ENCODE results near the gene OTUB1. TPM values are rescaled to one million over a fixed set of nuclear protein-coding genes. Genes with fewer than 3 reads are reported as not detected.
"Not testable (repeated sequence)": the region's sequence is repeated elsewhere in the genome, so short reads cannot be mapped to it uniquely, and the experiment has no call there.

Gene OTUB1
- polyA plus RNA-seq, 12 donors, result 35.1 to 61.1 (median 48.4) TPM; not detected in 1

DNA sequence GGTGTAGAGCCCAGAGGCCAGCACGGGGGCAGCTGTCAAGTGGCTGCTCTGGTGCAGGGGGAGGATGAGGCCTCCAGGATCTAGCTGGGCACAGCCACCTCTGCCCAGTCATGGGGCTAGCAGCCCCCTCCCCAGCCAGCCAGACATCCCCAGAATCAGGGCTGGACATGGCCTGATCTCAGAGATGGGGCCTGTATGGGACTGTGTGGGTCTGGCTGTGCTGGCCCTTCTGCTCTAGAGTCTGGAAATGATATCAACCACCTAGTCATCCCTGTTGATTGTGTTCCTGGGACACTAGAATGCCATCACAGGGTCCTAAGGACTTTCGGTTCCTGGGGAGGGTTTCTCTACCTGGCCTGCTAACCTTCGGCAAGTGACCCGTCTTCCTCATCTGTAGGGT is 52.3 kb downstream of the OTUB1 start:
- no peak for DNase-seq

DNA sequence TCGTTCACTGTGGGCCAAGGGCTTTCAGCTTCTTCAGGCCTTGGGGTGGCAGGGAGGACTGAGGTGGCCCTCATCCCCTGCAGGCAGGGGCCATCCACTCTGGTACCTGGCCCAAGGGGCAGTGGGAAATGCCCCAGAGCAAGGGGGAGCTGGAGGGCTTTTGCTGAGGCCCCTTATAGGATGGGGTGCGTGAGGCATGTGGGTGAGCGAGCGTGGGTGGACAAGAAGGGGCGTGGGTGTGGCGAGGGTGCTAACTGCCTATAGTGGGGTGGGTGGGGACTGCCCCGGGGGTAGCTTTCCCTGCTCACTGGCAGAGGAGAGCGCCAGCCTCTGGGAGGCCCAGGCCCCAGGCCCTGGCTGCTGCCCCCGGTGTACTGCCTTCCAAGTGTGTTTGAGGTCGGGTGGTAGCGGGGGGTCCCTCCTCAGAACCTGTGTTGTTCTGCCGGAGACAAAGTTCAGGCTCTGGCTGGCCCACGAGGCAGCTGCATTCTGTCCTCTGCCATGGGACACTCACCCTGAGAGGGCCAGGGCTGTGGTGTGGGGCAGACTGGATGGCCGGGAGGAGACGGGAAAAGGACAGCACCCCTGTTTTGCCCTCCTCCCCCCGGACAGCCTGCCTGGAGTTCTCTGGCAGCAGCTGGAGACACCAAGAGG is 52.9 kb downstream of the OTUB1 start:
- DNase-seq, result no peak

DNA sequence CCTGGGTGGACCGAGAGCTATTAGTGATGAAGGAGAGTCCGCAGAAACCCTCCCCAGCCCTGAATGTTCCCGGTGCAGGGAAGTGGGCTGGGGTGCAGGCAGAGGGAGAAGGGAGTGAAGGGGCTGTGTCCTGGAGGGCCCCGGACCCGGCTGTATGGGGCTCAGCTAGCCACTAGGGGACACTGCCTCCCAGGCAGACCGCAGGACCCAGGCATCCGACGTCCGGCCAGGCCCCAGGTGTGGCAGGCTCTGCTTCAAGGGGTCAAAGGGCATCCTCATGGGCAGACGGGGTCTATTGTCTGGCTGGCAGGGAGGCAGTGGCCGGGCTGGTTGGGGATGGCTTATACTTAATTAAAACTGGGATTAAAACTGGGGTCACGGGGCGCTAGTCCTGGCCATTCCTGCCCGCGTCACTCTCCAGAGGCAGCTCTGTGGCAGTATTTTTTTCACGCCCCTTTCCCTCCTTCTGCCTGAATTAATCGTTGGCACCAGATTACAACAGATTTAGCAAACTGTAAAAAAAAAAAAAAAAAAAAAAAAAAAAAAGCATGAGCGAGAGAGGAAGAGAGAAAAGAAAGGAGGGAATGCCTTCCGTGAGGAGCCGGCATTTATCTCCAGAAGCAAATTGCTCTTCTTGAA is 54.6 kb downstream of the OTUB1 start:
- DNase-seq, result no peak

DNA sequence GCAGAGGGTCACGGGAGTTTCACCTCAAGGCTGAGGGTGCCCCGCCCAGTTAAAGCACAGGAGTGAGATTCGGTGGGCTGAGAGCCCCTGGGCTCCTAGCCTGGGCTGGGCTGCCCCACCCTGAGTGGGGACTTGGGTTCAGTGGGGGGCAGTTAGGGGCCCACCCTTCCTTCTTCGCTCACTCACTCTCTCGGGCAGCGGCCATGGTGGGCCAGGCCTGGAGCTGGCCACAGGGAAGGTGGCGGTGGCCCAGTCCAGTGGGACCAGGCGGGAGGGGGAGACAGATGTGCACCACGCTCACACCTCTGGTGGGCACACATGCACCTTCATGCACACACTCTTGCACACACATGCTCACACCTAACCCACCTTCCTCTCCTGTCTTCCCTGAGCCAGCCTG is 55.6 kb downstream of the OTUB1 start:
- no peak for DNase-seq

DNA sequence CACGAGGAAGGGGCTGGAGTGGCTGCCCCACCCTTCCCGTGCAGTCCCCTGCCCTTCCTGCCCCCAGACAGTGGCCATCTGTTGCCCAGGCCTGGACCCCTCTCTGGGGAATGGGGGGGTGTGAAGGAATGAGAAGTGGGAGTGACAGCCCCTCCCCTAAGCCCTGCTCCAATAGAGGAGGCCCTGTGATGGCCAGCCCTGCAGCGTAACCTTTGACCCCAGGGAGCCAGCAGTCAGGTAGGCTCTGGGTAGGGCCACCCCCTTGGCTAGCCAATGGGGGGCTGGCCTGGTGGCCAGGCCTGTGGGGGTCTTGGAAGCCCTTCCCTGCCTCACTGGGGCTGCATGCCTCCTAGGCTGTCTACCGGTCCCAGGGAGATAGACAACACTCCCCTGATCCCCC is 56.1 kb downstream of the OTUB1 start:
- DNase-seq, result no peak

DNA sequence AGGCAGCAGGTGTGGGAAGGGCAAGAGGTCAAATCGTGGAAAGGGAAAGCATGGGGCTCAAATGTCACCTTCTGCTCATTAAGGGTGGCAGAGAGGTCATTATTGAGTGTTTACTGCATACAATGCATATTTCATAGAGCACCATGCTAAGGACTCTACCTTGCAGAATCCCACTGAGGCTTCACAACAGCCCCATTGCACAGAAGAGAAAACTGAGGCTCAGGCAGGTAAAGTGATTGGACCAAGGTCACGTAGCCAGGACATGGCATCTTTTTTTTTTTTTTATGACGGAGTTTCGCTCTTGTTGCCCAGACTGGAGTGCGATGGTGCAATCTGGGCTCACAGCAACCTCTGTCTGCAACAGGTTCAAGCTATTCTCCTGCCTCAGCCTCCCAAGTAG is 57.3 kb downstream of the OTUB1 start:
- DNase-seq, result no peak

DNA sequence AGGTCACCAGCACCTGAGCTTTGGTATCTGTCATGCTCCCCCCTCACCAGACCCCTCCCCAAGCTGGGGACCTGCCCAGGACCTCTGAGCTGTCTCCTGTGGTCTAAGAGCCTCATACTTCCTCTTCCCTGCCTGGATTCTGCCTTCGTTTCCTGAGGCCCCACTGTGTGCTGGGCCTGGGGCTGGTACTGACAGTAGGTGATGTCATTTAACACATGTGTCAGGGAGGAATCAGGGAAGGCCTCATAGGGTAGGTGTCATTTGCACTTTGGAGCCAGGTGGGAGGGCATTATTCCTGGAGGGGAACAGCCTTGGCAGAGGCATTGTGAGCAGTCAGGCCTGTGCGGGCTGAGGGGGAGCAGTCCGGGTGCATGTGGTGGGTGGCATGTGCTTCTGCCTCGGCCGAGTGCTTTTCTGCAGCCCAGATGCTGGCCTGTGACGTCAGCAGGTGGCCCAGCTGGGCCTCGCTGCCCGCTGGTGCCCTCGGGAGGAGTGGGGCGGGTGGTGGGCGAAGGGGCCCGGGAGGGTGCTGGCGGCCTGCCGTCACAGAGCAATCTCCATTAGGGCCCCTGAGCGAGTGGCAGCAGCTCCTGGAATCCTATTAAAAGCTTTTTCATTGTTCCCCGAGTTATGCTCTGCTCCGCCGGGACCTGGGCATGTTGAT is 58.6 kb downstream of the OTUB1 start:
- DNase-seq, result no peak

DNA sequence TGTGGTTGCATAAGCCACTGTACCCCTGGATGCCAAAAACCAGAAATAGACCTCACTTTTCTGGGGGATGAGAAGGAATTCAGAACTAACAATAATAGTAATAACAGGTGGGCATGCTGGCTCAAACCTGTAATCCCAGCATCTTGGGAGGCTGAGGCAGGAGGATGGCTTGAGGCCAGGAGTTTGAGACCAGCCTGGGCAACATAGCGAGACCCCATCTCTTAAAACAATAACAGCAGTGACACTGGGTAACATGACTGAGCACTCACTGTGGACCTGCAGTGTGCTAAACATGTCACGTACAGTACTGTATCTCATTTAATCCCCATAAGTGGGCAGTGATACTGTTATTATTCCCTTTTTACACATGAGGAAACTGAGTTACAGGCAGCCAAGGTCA is 59.5 kb downstream of the OTUB1 start:
- DNase-seq, result no peak

DNA sequence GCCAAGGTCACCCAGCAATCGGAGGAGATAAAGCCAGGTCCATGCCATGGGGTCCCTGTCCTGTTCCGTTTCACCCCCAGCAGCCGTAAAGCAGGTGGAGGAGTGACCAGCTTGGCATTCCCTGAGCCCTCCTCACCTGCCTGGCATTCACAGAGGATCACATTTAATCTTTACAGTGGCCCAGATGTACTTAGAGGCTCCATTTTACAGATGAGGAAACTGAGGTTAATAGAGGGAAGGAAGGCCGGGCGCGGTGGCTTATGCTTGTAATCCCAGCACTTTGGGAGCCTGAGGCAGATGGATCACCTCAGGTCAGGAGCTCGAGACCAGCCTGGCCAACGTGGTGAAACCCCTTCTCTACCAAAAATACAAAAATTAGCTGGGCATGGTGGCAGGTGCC is 61.1 kb downstream of the OTUB1 start:
- not testable (repeated sequence) for DNase-seq

Other genes with a start within 250 kb of the OTUB1 start
- 10 to 100 TPM in 11 of 12 donors, not detected in 1; 22.7 to 38.7 (median 26.3) TPM for gene ZFTA, start 217.7 kb upstream of the OTUB1 start, polyA plus RNA-seq (ENCODE audit: insufficient read length in 12 of 12)
- gene SPINDOC, start 173.0 kb upstream of the OTUB1 start, polyA plus RNA-seq (ENCODE audit: insufficient read length in 12 of 12), result 10 to 100 TPM in 11 of 12 donors, not detected in 1; 13.6 to 43.1 (median 21.0) TPM
- 10 to 100 TPM in 11 of 12 donors, not detected in 1; 15.8 to 37.4 (median 17.8) TPM for gene MARK2, start 147.3 kb upstream of the OTUB1 start, polyA plus RNA-seq (ENCODE audit: insufficient read length in 12 of 12)
- gene RCOR2, start 69.3 kb upstream of the OTUB1 start, polyA plus RNA-seq (ENCODE audit: insufficient read length in 12 of 12), result 10 to 100 TPM in 7 of 12 donors, 1 to 10 TPM in 4, not detected in 1; 8.2 to 14.9 (median 11.1) TPM
- 10 to 100 TPM in 11 of 12 donors, not detected in 1; 14.8 to 26.6 (median 15.6) TPM for gene NAA40, start 47.4 kb upstream of the OTUB1 start, polyA plus RNA-seq (ENCODE audit: insufficient read length in 12 of 12)
- gene COX8A, start 11.8 kb upstream of the OTUB1 start, polyA plus RNA-seq (ENCODE audit: insufficient read length in 12 of 12), result 100 to 1,000 TPM in 11 of 12 donors, not detected in 1; 131 to 249 (median 209) TPM
- gene FLRT1, start 49.5 kb downstream of the OTUB1 start, polyA plus RNA-seq (ENCODE audit: insufficient read length in 12 of 12), result 1 to 10 TPM in 11 of 12 donors, not detected in 1; 1.8 to 8.4 (median 2.7) TPM
- gene MACROD1, start 179.7 kb downstream of the OTUB1 start, polyA plus RNA-seq (ENCODE audit: insufficient read length in 12 of 12), result 100 to 1,000 TPM in 1 of 12 donors, 10 to 100 TPM in 10, not detected in 1; 41.1 to 129 (median 55.2) TPM
- 100 to 1,000 TPM in 11 of 12 donors, not detected in 1; 119 to 165 (median 139) TPM for gene STIP1, start 199.7 kb downstream of the OTUB1 start, polyA plus RNA-seq (ENCODE audit: insufficient read length in 12 of 12)
- gene FERMT3, start 220.3 kb downstream of the OTUB1 start, polyA plus RNA-seq (ENCODE audit: insufficient read length in 12 of 12), result 10 to 100 TPM in 1 of 12 donors, 1 to 10 TPM in 10, not detected in 1; 5.2 to 16.7 (median 7.5) TPM
- 100 to 1,000 TPM in 1 of 12 donors, 10 to 100 TPM in 10, not detected in 1; 30.8 to 142 (median 65.8) TPM for gene TRPT1, start 239.7 kb downstream of the OTUB1 start, polyA plus RNA-seq (ENCODE audit: insufficient read length in 12 of 12)
- 10 to 100 TPM in 11 of 12 donors, not detected in 1; 13.1 to 47.0 (median 17.1) TPM for gene NUDT22, start 239.8 kb downstream of the OTUB1 start, polyA plus RNA-seq (ENCODE audit: insufficient read length in 12 of 12)
- gene DNAJC4, start 244.1 kb downstream of the OTUB1 start, polyA plus RNA-seq (ENCODE audit: insufficient read length in 12 of 12), result 10 to 100 TPM in 11 of 12 donors, not detected in 1; 41.1 to 71.1 (median 51.5) TPM
- 100 to 1,000 TPM in 1 of 12 donors, 10 to 100 TPM in 10, not detected in 1; 71.0 to 113 (median 89.8) TPM for gene VEGFB, start 248.1 kb downstream of the OTUB1 start, polyA plus RNA-seq (ENCODE audit: insufficient read length in 12 of 12)

Data from muscle of arm (tissue), 12 donors.